ENCODE data around the gene CSK. TPM values are rescaled to one million over a fixed set of nuclear protein-coding genes. Genes with fewer than 3 reads are reported as not detected.

Gene CSK
- total RNA-seq, 1 experiment from 2014 or later = 172 TPM

- peaks cover 2% of the 10 kb centered on the region for H3K79me2 ChIP-seq (ENCODE audit: low read length)
- peaks cover 76% of the 10 kb centered on the region for H3K4me1 ChIP-seq (ENCODE audit: low read length)
- no peaks in the 10 kb centered on the region for H3K27me3 ChIP-seq (ENCODE audit: low read length)
- DNase-seq = no peak
- H3K4me3 ChIP-seq (ENCODE audit: low read length) = no peak overlapping the region
- no peak overlapping the region for H3K4me2 ChIP-seq (ENCODE audit: low read depth, low read length, poor library complexity, severe bottlenecking)
- H2AFZ ChIP-seq (ENCODE audit: low read length) = no peak overlapping the region
- H3K36me3 ChIP-seq (ENCODE audit: insufficient read depth, low read length) = no peaks in the 10 kb centered on the region
- H3K9me2 ChIP-seq (replicated peaks; ENCODE audit: insufficient read depth, low read length) = no peaks in the 10 kb centered on the region
- peak overlapping the region; percentile 99; the same call in 1 of the 2 replicates for H3K27ac ChIP-seq (ENCODE audit: low read length)
- H4K20me1 ChIP-seq (ENCODE audit: insufficient read depth, low read depth, low read length) = no peaks in the 10 kb centered on the region
- no peak overlapping the region for H3K9ac ChIP-seq (ENCODE audit: low read length)
- H3K9me3 ChIP-seq (ENCODE audit: low read length) = no peaks in the 10 kb centered on the region
Measured at GRCh38 chr15:74825866-74826265, 44.0 kb downstream of the CSK start.

GRCh38 chr15:74826364-74826819 is 44.5 kb downstream of the CSK start, which contains the start of gene CPLX3:
CPLX3 (plus strand) TSS chr15:74826627; CDS start chr15:74826704, 77 bp downstream.
- peak; percentile 61 for DNase-seq

GRCh38 chr15:74826921-74827320 is 45.0 kb downstream of the CSK start:
- Histone ChIP-seq H4K20me1 (ENCODE audit: insufficient read depth, low read depth, low read length) (no peaks in the 10 kb centered on the region), H3K9me3 (ENCODE audit: low read length) (no peaks in the 10 kb centered on the region), H3K4me1 (ENCODE audit: low read length) (peaks cover 77% of the 10 kb centered on the region), H3K9ac (ENCODE audit: low read length) (no peak overlapping the region), H3K27me3 (ENCODE audit: low read length) (no peaks in the 10 kb centered on the region), H3K4me2 (ENCODE audit: low read depth, low read length, poor library complexity, severe bottlenecking) (no peak overlapping the region), H3K9me2 (replicated peaks; ENCODE audit: insufficient read depth, low read length) (no peaks in the 10 kb centered on the region), H3K36me3 (ENCODE audit: insufficient read depth, low read length) (no peaks in the 10 kb centered on the region), H3K27ac (ENCODE audit: low read length) (no peak overlapping the region), H3K4me3 (ENCODE audit: low read length) (no peak overlapping the region), H2AFZ (ENCODE audit: low read length) (no peak overlapping the region), H3K79me2 (ENCODE audit: low read length) (no peaks in the 10 kb centered on the region)
- DNase-seq = no peak

More at GRCh38 chr15:74826364-74826819, 44.5 kb downstream of the CSK start, which contains the start of gene CPLX3:
- Histone ChIP-seq H4K20me1 (ENCODE audit: insufficient read depth, low read depth, low read length) (no peaks in the 10 kb centered on the region), H3K9me3 (ENCODE audit: low read length) (no peaks in the 10 kb centered on the region), H2AFZ (ENCODE audit: low read length) (no peak within 1 kb of the TSS), H3K79me2 (ENCODE audit: low read length) (no peaks in the 10 kb centered on the region), H3K4me3 (ENCODE audit: low read length) (no peak within 1 kb of the TSS), H3K27ac (ENCODE audit: low read length) (peak within 1 kb of the TSS; percentile 99; the same call in 1 of the 2 replicates), H3K4me2 (ENCODE audit: low read depth, low read length, poor library complexity, severe bottlenecking) (no peak within 1 kb of the TSS), H3K36me3 (ENCODE audit: insufficient read depth, low read length) (no peaks in the 10 kb centered on the region), H3K27me3 (ENCODE audit: low read length) (no peaks in the 10 kb centered on the region), H3K4me1 (ENCODE audit: low read length) (peaks cover 77% of the 10 kb centered on the region), H3K9ac (ENCODE audit: low read length) (no peak within 1 kb of the TSS), H3K9me2 (replicated peaks; ENCODE audit: insufficient read depth, low read length) (no peaks in the 10 kb centered on the region)

- no peaks in the 10 kb centered on the region for H3K27me3 ChIP-seq (ENCODE audit: low read length)
- no peaks in the 10 kb centered on the region for H3K36me3 ChIP-seq (ENCODE audit: insufficient read depth, low read length)
- H3K4me1 ChIP-seq (ENCODE audit: low read length) = peaks cover 77% of the 10 kb centered on the region
- no peak overlapping the region for H2AFZ ChIP-seq (ENCODE audit: low read length)
- no peak overlapping the region for H3K27ac ChIP-seq (ENCODE audit: low read length)
- no peak overlapping the region for H3K4me2 ChIP-seq (ENCODE audit: low read depth, low read length, poor library complexity, severe bottlenecking)
- H4K20me1 ChIP-seq (ENCODE audit: insufficient read depth, low read depth, low read length) = no peaks in the 10 kb centered on the region
- H3K4me3 ChIP-seq (ENCODE audit: low read length) = no peak overlapping the region
- no peak overlapping the region for H3K9ac ChIP-seq (ENCODE audit: low read length)
- DNase-seq = no peak
- no peaks in the 10 kb centered on the region for H3K9me2 ChIP-seq (replicated peaks; ENCODE audit: insufficient read depth, low read length)
- H3K9me3 ChIP-seq (ENCODE audit: low read length) = no peaks in the 10 kb centered on the region
- no peaks in the 10 kb centered on the region for H3K79me2 ChIP-seq (ENCODE audit: low read length)
Measured at GRCh38 chr15:74827614-74828013, 45.7 kb downstream of the CSK start.

GRCh38 chr15:74828835-74829234 is 47.0 kb downstream of the CSK start:
- Histone ChIP-seq H3K36me3 (ENCODE audit: insufficient read depth, low read length) (no peaks in the 10 kb centered on the region), H3K4me2 (ENCODE audit: low read depth, low read length, poor library complexity, severe bottlenecking) (no peak overlapping the region), H3K9ac (ENCODE audit: low read length) (no peak overlapping the region), H3K27ac (ENCODE audit: low read length) (peak overlapping the region; percentile 96), H3K27me3 (ENCODE audit: low read length) (no peaks in the 10 kb centered on the region), H3K4me1 (ENCODE audit: low read length) (peaks cover 77% of the 10 kb centered on the region), H3K9me3 (ENCODE audit: low read length) (no peaks in the 10 kb centered on the region), H3K4me3 (ENCODE audit: low read length) (no peak overlapping the region), H4K20me1 (ENCODE audit: insufficient read depth, low read depth, low read length) (no peaks in the 10 kb centered on the region), H2AFZ (ENCODE audit: low read length) (no peak overlapping the region), H3K9me2 (replicated peaks; ENCODE audit: insufficient read depth, low read length) (no peaks in the 10 kb centered on the region), H3K79me2 (ENCODE audit: low read length) (no peaks in the 10 kb centered on the region)
- DNase-seq = no peak

GRCh38 chr15:74829486-74829885 is 47.6 kb downstream of the CSK start:
- Histone ChIP-seq H3K79me2 (ENCODE audit: low read length) (no peaks in the 10 kb centered on the region), H4K20me1 (ENCODE audit: insufficient read depth, low read depth, low read length) (no peaks in the 10 kb centered on the region), H3K27ac (ENCODE audit: low read length) (peak overlapping the region; percentile 96), H3K36me3 (ENCODE audit: insufficient read depth, low read length) (no peaks in the 10 kb centered on the region), H3K9me3 (ENCODE audit: low read length) (no peaks in the 10 kb centered on the region), H3K4me2 (ENCODE audit: low read depth, low read length, poor library complexity, severe bottlenecking) (no peak overlapping the region), H3K9me2 (replicated peaks; ENCODE audit: insufficient read depth, low read length) (no peaks in the 10 kb centered on the region), H3K9ac (ENCODE audit: low read length) (no peak overlapping the region), H2AFZ (ENCODE audit: low read length) (no peak overlapping the region), H3K27me3 (ENCODE audit: low read length) (no peaks in the 10 kb centered on the region), H3K4me3 (ENCODE audit: low read length) (no peak overlapping the region), H3K4me1 (ENCODE audit: low read length) (peaks cover 77% of the 10 kb centered on the region)
- DNase-seq = no peak

GRCh38 chr15:74829991-74830390 is 48.1 kb downstream of the CSK start:
- Histone ChIP-seq H3K27me3 (ENCODE audit: low read length) (no peaks in the 10 kb centered on the region), H2AFZ (ENCODE audit: low read length) (no peak overlapping the region), H3K4me1 (ENCODE audit: low read length) (peaks cover 76% of the 10 kb centered on the region), H3K79me2 (ENCODE audit: low read length) (no peaks in the 10 kb centered on the region), H3K9me3 (ENCODE audit: low read length) (no peaks in the 10 kb centered on the region), H3K36me3 (ENCODE audit: insufficient read depth, low read length) (no peaks in the 10 kb centered on the region), H3K4me2 (ENCODE audit: low read depth, low read length, poor library complexity, severe bottlenecking) (no peak overlapping the region), H3K27ac (ENCODE audit: low read length) (peak overlapping the region; percentile 96), H3K4me3 (ENCODE audit: low read length) (no peak overlapping the region), H3K9me2 (replicated peaks; ENCODE audit: insufficient read depth, low read length) (no peaks in the 10 kb centered on the region), H3K9ac (ENCODE audit: low read length) (0 out of 2 replicates have a peak overlapping the region, but pooled peaks have one; percentile 71), H4K20me1 (ENCODE audit: insufficient read depth, low read depth, low read length) (no peaks in the 10 kb centered on the region)
- DNase-seq = no peak

- no peaks in the 10 kb centered on the region for H3K9me2 ChIP-seq (replicated peaks; ENCODE audit: insufficient read depth, low read length)
- H3K36me3 ChIP-seq (ENCODE audit: insufficient read depth, low read length) = no peaks in the 10 kb centered on the region
- peaks cover 75% of the 10 kb centered on the region for H3K4me1 ChIP-seq (ENCODE audit: low read length)
- no peaks in the 10 kb centered on the region for H4K20me1 ChIP-seq (ENCODE audit: insufficient read depth, low read depth, low read length)
- H3K4me3 ChIP-seq (ENCODE audit: low read length) = no peak overlapping the region; the same call in 1 of the 2 replicates
- no peak for DNase-seq
- peak overlapping the region; percentile 57 for H3K4me2 ChIP-seq (ENCODE audit: low read depth, low read length, poor library complexity, severe bottlenecking)
- H3K27me3 ChIP-seq (ENCODE audit: low read length) = no peaks in the 10 kb centered on the region
- H2AFZ ChIP-seq (ENCODE audit: low read length) = no peak overlapping the region
- peak overlapping the region; percentile 96 for H3K27ac ChIP-seq (ENCODE audit: low read length)
- H3K79me2 ChIP-seq (ENCODE audit: low read length) = no peaks in the 10 kb centered on the region
- no peaks in the 10 kb centered on the region for H3K9me3 ChIP-seq (ENCODE audit: low read length)
- H3K9ac ChIP-seq (ENCODE audit: low read length) = peak overlapping the region; percentile 71; the same call in 1 of the 2 replicates
Measured at GRCh38 chr15:74830868-74831267, 49.0 kb downstream of the CSK start.
